GM19035 (cell line): ENCODE data around the gene IMPACT.

Experiments used
- ATAC-seq: cut with Tn5 transposase; IDR thresholded peaks from one replicate; pipeline ENCODE4 v1.9.1; 2021; ENCODE audit not compliant: unreplicated experiment

Gene IMPACT

GRCh38 chr18:24420551-24420950 is 5.9 kb upstream of the IMPACT start:
- no peak for ATAC-seq

DNA sequence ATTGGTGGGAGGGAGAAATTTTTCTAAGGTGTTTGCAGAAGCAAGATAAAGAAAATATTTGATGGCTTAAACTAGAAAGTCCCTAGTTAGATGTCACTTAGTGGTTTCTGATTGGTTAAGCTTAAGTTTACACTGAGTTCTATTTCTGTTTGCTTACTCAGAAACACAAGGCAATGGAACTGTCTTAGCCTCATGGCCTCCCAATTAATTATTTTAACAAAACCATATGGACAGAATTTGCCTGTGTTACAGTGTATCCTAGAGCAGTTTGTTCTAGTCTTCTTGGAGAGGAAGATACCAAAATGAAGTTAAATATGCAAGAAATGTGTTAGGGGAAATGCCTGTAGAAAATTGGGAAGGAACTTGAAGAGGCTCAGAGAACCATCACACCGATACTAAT is 4.6 kb upstream of the IMPACT start:
- ATAC-seq: no peak

DNA sequence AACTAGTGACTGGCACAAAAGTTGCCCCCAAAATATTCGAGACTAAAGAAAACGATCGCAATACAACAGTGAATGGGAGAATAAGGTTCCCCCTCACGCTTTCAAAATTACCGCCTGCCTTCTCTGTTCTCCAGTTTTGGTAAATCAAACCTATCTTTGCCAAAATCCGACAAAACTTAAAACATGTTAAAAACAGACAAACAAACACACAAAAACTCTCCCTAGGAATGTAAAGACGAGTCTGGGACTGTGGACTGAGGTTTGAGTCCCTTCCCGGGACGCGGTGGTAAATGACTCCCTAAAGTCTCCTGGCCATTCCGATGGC is 435 bp upstream of the IMPACT start:
- no peak for ATAC-seq

DNA sequence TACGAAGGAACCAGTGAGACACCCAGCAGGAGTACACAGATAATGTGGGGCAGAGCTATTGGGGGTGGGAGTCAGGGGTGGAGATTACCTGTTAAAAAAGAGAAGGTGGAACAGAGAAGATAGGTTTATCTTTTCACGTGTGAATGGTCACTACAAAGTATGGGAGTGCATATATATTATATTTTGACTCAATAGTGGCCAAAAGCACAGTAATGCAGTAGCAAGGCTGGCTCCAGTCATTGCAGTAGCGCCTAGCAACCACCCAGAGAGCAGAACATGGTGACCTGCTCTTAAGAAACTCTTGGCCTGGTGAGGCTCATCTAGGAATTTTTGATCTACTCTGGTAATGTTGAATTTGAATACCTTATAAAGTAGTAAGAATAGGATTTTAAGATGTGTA is 1.0 kb downstream of the IMPACT start:
- ATAC-seq: no peak

DNA sequence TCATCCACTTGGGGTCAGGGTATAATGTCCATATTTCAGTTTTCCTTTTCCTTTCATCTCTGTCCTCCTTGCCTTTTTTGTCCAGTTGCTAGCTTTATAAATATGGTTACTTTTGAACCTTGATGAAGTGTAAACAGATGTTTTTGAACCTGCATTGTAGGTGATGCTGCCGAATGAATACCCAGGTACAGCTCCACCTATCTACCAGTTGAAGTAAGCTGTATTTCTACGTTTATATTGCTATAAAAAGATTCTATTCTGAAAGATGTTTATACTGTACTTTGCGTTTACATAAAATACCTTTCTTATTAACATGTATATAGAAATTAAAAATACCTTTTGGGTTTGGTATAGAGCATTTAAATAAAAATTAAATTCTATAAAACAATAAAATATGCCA is 2.2 kb downstream of the IMPACT start:
- no peak for ATAC-seq

DNA sequence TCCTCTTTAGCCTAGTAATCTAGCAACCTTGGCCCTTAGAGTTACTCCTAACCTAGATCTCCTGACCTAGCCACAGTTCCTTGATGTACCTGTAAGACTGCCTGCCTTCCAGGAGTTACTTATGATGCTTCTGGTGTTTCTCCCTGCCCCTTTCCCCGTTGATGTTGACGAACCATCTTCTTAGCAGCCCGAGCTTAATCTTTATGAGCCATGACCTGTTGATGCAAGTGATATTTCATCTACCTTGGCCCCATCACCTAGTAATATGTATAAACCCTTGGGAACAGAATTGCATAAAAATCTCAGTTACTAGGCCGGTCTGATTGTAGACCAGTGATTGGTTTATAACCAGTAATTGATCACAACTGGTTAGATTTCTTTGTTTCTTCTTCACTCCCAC is 2.7 kb downstream of the IMPACT start:
- ATAC-seq: no peak

DNA sequence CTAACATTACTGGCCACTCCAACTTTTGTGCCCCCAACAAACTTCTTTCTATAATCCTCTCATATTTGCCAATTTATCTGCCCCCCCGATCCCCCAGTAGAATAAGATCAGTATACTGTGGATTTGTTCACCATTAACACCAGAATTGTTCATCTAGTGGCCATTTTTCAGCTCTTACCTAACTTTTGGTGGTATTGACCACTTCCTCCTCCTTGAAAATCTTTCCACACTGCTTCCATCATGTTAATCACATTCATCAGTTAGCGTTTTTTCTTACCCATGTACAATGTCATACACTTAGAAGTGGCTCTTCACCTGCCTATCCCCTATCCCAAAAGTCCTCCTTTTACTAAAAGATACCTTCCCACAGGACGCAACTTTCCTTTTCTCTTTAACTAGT is 6.1 kb downstream of the IMPACT start:
- no peak for ATAC-seq

- no peak for ATAC-seq
Measured at GRCh38 chr18:24436939-24437338, 10.5 kb downstream of the IMPACT start.

GRCh38 chr18:24443870-24444269 is 17.4 kb downstream of the IMPACT start:
- ATAC-seq: no peak

- peak; percentile 61 for ATAC-seq
Measured at GRCh38 chr18:24446453-24446852, 20.0 kb downstream of the IMPACT start.

DNA sequence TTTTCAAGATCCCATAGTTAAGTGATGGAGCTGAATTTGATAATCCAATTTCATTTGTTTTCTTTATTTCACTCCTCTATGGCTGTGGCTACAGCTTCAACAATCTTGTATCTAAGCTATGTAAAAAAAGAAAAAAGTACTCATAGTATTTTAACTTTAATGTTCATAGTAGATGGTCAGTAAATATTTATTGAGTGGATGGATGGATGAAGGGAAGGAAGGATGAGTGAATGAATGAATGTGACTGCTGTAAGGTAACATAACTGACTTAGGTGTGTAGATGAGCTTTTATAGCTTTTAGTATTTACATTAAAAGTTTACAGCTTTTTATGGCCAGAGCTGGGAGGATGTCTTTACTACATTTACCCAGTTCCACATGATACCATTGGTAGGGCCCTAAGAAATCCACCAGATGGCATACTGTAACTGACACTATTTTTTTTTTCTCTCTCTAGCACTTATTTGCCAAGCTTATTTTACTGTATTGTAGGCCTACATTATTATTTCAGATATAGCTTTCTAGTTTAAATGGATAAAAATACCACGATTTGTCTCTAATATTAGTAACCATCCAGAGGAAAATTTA is 20.6 kb downstream of the IMPACT start:
- ATAC-seq: no peak

GRCh38 chr18:24447961-24448360 is 21.5 kb downstream of the IMPACT start:
- no peak for ATAC-seq

DNA sequence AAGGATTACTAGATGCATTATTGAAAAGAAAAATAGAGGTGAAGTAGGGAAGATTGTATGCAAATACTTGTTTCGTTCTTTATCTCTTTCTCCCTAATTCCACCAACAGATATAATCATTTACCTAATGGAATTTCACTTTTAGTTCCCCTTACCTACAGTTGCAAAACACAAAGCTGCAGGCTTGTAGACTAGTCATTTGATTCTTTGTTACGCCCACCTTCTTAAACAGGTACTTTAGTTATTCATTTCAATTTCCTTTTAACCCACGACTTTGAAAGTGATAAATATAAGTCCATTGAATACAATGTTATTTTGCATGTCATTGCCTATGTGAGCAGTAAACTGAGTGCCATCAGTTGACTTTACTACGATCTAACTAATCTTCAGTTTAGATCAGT is 30.1 kb downstream of the IMPACT start:
- ATAC-seq: peak; percentile 88

GRCh38 chr18:24459772-24460171 is 33.3 kb downstream of the IMPACT start:
- no peak for ATAC-seq

- no peak for ATAC-seq
Measured at GRCh38 chr18:24460388-24460787, 33.9 kb downstream of the IMPACT start, which contains the start of gene HRH4. Gene HRH4, plus strand, starts transcription at chr18:24460637. Its CDS starts 92 bp downstream, at chr18:24460729.

DNA sequence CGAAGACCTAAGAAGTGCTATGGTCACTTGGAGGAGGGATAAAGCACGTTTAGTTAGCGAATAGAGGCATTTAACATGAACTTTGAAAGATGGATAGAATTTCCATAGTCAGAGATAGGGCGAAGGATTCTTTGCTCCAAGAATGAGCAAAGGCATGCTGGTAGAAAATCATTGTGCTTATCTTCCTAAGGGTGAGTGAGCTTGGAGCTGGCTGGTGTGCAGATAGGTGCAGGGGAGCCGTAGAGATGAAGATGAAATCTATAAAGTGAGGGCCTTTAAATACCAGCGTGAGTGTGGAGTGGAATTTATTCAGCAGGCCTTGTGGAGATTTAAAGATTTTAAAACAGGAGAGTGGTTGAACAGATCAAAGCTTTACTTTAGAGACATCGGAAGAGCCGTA is 35.5 kb downstream of the IMPACT start:
- ATAC-seq: no peak

GRCh38 chr18:24462838-24463775 is 36.6 kb downstream of the IMPACT start:
- ATAC-seq: no peak

- ATAC-seq: no peak
Measured at GRCh38 chr18:24465486-24465885, 39.0 kb downstream of the IMPACT start.

- ATAC-seq: no peak
Measured at GRCh38 chr18:24466771-24467170, 40.3 kb downstream of the IMPACT start.

- no peak for ATAC-seq
Measured at GRCh38 chr18:24470022-24470618, 43.6 kb downstream of the IMPACT start.

DNA sequence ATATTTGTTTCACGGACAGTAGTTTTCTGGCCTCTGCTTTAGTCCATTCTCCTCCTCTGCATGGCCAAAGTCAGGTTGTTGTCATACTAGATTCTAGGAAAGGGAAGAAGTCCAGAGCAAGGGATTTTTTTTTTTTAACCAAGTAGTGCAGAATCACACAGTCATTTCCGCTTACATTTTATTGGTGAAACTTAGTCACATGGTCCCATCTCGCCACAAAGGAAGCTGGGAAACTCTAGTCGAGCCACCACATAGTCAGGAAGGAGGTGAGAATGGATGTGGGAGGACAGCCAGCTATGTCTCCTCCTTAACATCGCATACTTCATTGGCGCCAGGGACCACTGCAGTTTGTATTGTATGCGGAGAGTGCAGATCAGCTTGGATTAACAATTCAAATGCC is 44.3 kb downstream of the IMPACT start:
- ATAC-seq: no peak

DNA sequence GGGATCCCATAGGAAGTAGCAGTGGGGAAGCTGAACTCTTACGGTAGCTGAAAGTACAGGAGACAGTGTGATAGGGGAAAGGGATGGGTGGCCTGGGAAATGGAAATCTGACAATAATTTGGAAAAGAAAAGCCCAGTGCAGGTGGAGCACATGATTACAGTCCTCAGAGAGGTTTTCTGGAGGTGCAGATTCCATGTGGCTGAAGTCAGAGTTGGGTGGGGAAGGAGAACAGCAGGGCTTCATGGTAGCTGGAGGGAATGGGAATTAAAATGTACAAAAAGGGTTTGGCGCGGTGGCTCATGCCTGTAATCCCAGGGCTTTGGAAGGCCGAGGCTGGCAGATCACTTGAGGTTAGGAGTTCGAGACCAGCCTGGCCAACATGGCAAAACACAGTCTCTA is 46.1 kb downstream of the IMPACT start:
- no peak for ATAC-seq
